H1 (cell line): Measurements from ENCODE around the gene MS4A18. TPM values are rescaled to one million over a fixed set of nuclear protein-coding genes. Genes with fewer than 3 reads are reported as not detected.

Experiments
- CTCF ChIA-PET: fragments of 300-600 bp; sonication (Branson Sonifier 250); formaldehyde crosslinking; loops from one replicate; lab custom pipeline; 2021; ENCODE audit not compliant: partially characterized antibody; lab: Charles Lee
- POLR2A ChIA-PET: fragments of 300-600 bp; sonication (Branson Sonifier 250); formaldehyde crosslinking; loops from one replicate; lab custom pipeline; 2021; ENCODE audit warnings: inconsistent platforms; ENCODE audit not compliant: partially characterized antibody; lab: Charles Lee
- DNase-seq, 2 experiments: peaks; one replicate each; pipeline versions ENCODE4 v3.0.0 to v3.0.0-alpha.2; 2010 to 2022; ENCODE audit warnings: low spot score in 2 of 2, low read depth in 1 of 2, mixed read lengths in 1 of 2
- FAIRE-seq: peaks from 2 replicates; lab custom pipeline; 2011; peaks lifted over from hg19 to GRCh38; lab: Jason Lieb, UNC
- H2AFZ ChIP-seq: 2 replicates; pipeline ENCODE4 v1.8.1; 2012; ENCODE audit warnings: low read length, inconsistent platforms
- H2AK5ac ChIP-seq: 2 replicates; pipeline ENCODE4 v1.6.1; 2013; ENCODE audit warnings: low read depth, low read length
- H2BK120ac ChIP-seq: replicated peaks from 2 replicates; pipeline ENCODE3; 2013; ENCODE audit warnings: low read depth, low read length, inconsistent platforms
- H2BK12ac ChIP-seq: 2 replicates; pipeline ENCODE4 v1.6.1; 2013; ENCODE audit warnings: low read depth, low read length
- H2BK15ac ChIP-seq: 2 replicates; pipeline ENCODE4 v1.6.1; 2013; ENCODE audit warnings: low read length
- H2BK20ac ChIP-seq: 2 replicates; pipeline ENCODE4 v1.6.1; 2013; ENCODE audit warnings: low read length
- H2BK5ac ChIP-seq: 2 replicates; pipeline ENCODE4 v1.6.1; 2013; ENCODE audit warnings: low read depth, low read length
- H3K14ac ChIP-seq: 2 replicates; pipeline ENCODE4 v1.6.1; 2013; ENCODE audit warnings: inconsistent platforms; ENCODE audit not compliant: insufficient read length
- H3K18ac ChIP-seq: 2 replicates; pipeline ENCODE4 v1.6.1; 2013; ENCODE audit warnings: low read length; ENCODE audit errors: extremely low read depth
- H3K23ac ChIP-seq: 2 replicates; pipeline ENCODE4 v1.6.1; 2013; ENCODE audit warnings: inconsistent platforms; ENCODE audit not compliant: insufficient read length
- H3K23me2 ChIP-seq: 2 replicates; pipeline ENCODE4 v1.6.1; 2013; ENCODE audit warnings: low read depth, low read length
- H3K27ac ChIP-seq: 2 replicates; pipeline ENCODE4 v1.6.1; 2011; ENCODE audit warnings: low read depth, low read length, inconsistent platforms
- H3K27me3 ChIP-seq, 4 experiments: replicated peaks in 1 of 4; 1 replicate in 1 of 4; 2 replicates in 3 of 4; pipeline versions ENCODE4 v1.6.1 to v1.8.1; 2011 to 2013; ENCODE audit warnings: low read length in 3 of 4, mild to moderate bottlenecking in 3 of 4, inconsistent platforms in 2 of 4, mixed read lengths in 2 of 4, moderate library complexity in 1 of 4; ENCODE audit not compliant: control insufficient read depth in 3 of 4, insufficient read depth in 3 of 4; ENCODE audit errors: extremely low read depth in 1 of 4
- H3K36me3 ChIP-seq, 4 experiments: 2 replicates each; pipeline versions ENCODE4 v1.6.1 to v1.8.1; 2011 to 2013; ENCODE audit warnings: mild to moderate bottlenecking in 4 of 4, low read length in 3 of 4, moderate library complexity in 2 of 4, control low read depth in 1 of 4, inconsistent platforms in 1 of 4; ENCODE audit not compliant: insufficient read depth in 4 of 4, control insufficient read depth in 2 of 4
- H3K4ac ChIP-seq: replicated peaks from 2 replicates; pipeline ENCODE3; 2013; ENCODE audit warnings: low read length, low read depth, mixed read lengths, inconsistent platforms; ENCODE audit not compliant: insufficient read length
- H3K4me1 ChIP-seq, 4 experiments: replicated peaks in 1 of 4; 1 replicate in 1 of 4; 2 replicates in 3 of 4; pipeline versions ENCODE4 v1.6.1 to v1.8.1; 2011 to 2013; ENCODE audit warnings: low read length in 3 of 4, inconsistent platforms in 2 of 4, mixed read lengths in 1 of 4; ENCODE audit not compliant: insufficient read depth in 4 of 4, control insufficient read depth in 3 of 4
- H3K4me2 ChIP-seq, 2 experiments: 2 replicates each; pipeline versions ENCODE4 v1.6.1 to v1.8.1; 2011 to 2013; ENCODE audit warnings: low read depth in 2 of 2, low read length in 2 of 2, control low read depth in 1 of 2, inconsistent platforms in 1 of 2, mild to moderate bottlenecking in 1 of 2; ENCODE audit not compliant: insufficient read depth in 1 of 2
- H3K4me3 ChIP-seq, 4 experiments: fragments of 200-600, 300-600 bp in 1 of 4; sonication (generic), shearing (Covaris generic), sonication (Bioruptor Twin) in 1 of 4; 2 replicates each; pipeline versions ENCODE4 v1.5.1 to v1.8.1; 2011 to 2016; ENCODE audit warnings: low read length in 4 of 4, low read depth in 3 of 4, control low read depth in 2 of 4, inconsistent platforms in 2 of 4, mild to moderate bottlenecking in 2 of 4, mixed read lengths in 1 of 4, moderate library complexity in 1 of 4; ENCODE audit not compliant: insufficient read depth in 2 of 4; ENCODE audit errors: extremely low read depth in 1 of 4
- H3K56ac ChIP-seq: replicated peaks from 2 replicates; pipeline ENCODE3; 2013; ENCODE audit warnings: low read depth, mild to moderate bottlenecking, mixed read lengths, low read length, inconsistent platforms; ENCODE audit not compliant: insufficient read length
- H3K79me1 ChIP-seq: 2 replicates; pipeline ENCODE4 v1.6.1; 2013; ENCODE audit warnings: low read depth, low read length, control low read depth
- H3K79me2 ChIP-seq, 2 experiments: 2 replicates each; pipeline versions ENCODE4 v1.6.1 to v1.8.1; 2012 to 2013; ENCODE audit warnings: low read length in 2 of 2, mild to moderate bottlenecking in 2 of 2, inconsistent platforms in 1 of 2; ENCODE audit not compliant: insufficient read depth in 2 of 2, control insufficient read depth in 1 of 2
- H3K9ac ChIP-seq, 4 experiments: replicated peaks in 1 of 4; 1 replicate in 1 of 4; 2 replicates in 3 of 4; pipeline versions ENCODE4 v1.6.1 to v1.8.1; 2011 to 2013; ENCODE audit warnings: low read depth in 3 of 4, low read length in 3 of 4, control low read depth in 2 of 4, mild to moderate bottlenecking in 2 of 4, moderate library complexity in 2 of 4, inconsistent platforms in 1 of 4; ENCODE audit errors: extremely low read depth in 1 of 4
- H3K9me3 ChIP-seq, 2 experiments: 2 replicates each; pipeline versions ENCODE4 v1.6.1 to v1.8.1; 2012 to 2013; ENCODE audit warnings: mild to moderate bottlenecking in 2 of 2, moderate library complexity in 2 of 2, control low read depth in 1 of 2, inconsistent platforms in 1 of 2, low read depth in 1 of 2, low read length in 1 of 2, mixed read lengths in 1 of 2; ENCODE audit not compliant: insufficient read depth in 2 of 2
- H4K20me1 ChIP-seq, 2 experiments: replicated peaks in 1 of 2; 2 replicates each; pipeline versions ENCODE3 to v1.8.1; 2011 to 2013; ENCODE audit warnings: inconsistent platforms in 2 of 2, low read length in 2 of 2, mild to moderate bottlenecking in 1 of 2; ENCODE audit not compliant: insufficient read depth in 2 of 2, control insufficient read depth in 1 of 2
- H4K5ac ChIP-seq: 2 replicates; pipeline ENCODE4 v1.6.1; 2013; ENCODE audit warnings: low read length, low read depth, mixed read lengths, inconsistent platforms; ENCODE audit not compliant: insufficient read length
- H4K8ac ChIP-seq: 2 replicates; pipeline ENCODE4 v1.8.0; 2013; ENCODE audit warnings: mild to moderate bottlenecking, moderate library complexity, low read length, inconsistent platforms; ENCODE audit not compliant: insufficient read depth; ENCODE audit errors: extremely low read depth
- H4K91ac ChIP-seq: replicated peaks from 2 replicates; pipeline ENCODE3; 2013; ENCODE audit warnings: low read length, mixed read lengths, inconsistent platforms; ENCODE audit not compliant: insufficient read length
- CBX5 ChIP-seq: fragments of 300-800, 300-1000 bp; sonication (generic); IDR thresholded peaks from 2 replicates; pipeline ENCODE4 v1.7.1; 2016; ENCODE audit warnings: antibody characterized with exemption, low read length, low read depth
- KDM1A ChIP-seq: fragments of 200-600, 300-600 bp; sonication (generic); IDR thresholded peaks from 2 replicates; pipeline ENCODE4 v1.7.1; 2016; ENCODE audit warnings: mild to moderate bottlenecking, low read length, borderline replicate concordance
- WGBS, 2 experiments: shearing (Covaris generic) in 1 of 2; methylation state at CpG; one replicate each; pipeline versions ENCODE4 v1.1.6 to v1.1.7; 2013 to 2015; ENCODE audit warnings: low lambda C conversion rate in 2 of 2, mixed read lengths in 2 of 2, inconsistent platforms in 1 of 2, low coverage in 1 of 2, missing lambda C conversion rate in 1 of 2; ENCODE audit not compliant: insufficient replicate concordance in 2 of 2, insufficient coverage in 1 of 2, insufficient read length in 1 of 2; ENCODE audit errors: extremely low coverage in 1 of 2, missing lambda C conversion rate in 1 of 2; 5-methylcytosine and 5-hydroxymethylcytosine counted together
- polyA plus RNA-seq, 7 experiments: library from polyadenylated mRNA; depleted of rRNA in 3 of 7; stranded (reverse) in 5 of 7; unstranded in 2 of 7; fragments of >200 nt in 5 of 7; fragments of 200-250 nt in 2 of 7; gene quantifications; 1 replicate in 5 of 7; 2 replicates in 1 of 7; 4 replicates in 1 of 7; pipeline versions ENCODE4 v1.2.1 to v1.2.3, GENCODE V29; 2011 to 2013; ENCODE audit warnings: missing spikeins in 2 of 7, mixed read lengths in 2 of 7
- total RNA-seq: library from RNA; stranded (reverse); fragmentation: NEBNext Ultra II Directional; extraction: Animal tissue kit (Norgen Biotek cat#: 25700); gene quantifications from 2 replicates; pipeline ENCODE4 v1.2.1, GENCODE V29; 2021

The MS4A18 gene
- total and polyA plus RNA-seq, 2 of the 8 experiments (the other 6 are each of a cell fraction or from before 2014, with no cell fraction given): not detected

- FAIRE-seq (no peak), DNase-seq (no peak)
- no peaks in the 10 kb centered on the region; a peak in 1 of 7 replicates for H3K27me3 ChIP-seq
- H3K79me1 ChIP-seq: no peaks in the 10 kb centered on the region
- no peak overlapping the region for H4K91ac ChIP-seq
- H4K20me1 ChIP-seq: no peaks in the 10 kb centered on the region
- H2AK5ac ChIP-seq: no peak overlapping the region
- H3K56ac ChIP-seq: no peak overlapping the region
- no peak overlapping the region for H3K18ac ChIP-seq
- ChIA-PET CTCF (interaction anchor here (0.7 to 1.2 kb wide), 6 partner anchors 14 to 105 kb away, joined by 3 read pairs; partner anchors contain the start of gene MS4A15), POLR2A (no interaction called here)
- H2BK120ac ChIP-seq: no peak overlapping the region
- H3K4me2 ChIP-seq: no peak overlapping the region
- no peak overlapping the region for H3K27ac ChIP-seq
- H3K4me1 ChIP-seq: no peaks in the 10 kb centered on the region; a peak in 1 of 7 replicates
- H2AFZ ChIP-seq: no peak overlapping the region
- no peak overlapping the region for H3K14ac ChIP-seq
- no peak overlapping the region for H4K8ac ChIP-seq
- H2BK15ac ChIP-seq: no peak overlapping the region
- H3K23me2 ChIP-seq: no peaks in the 10 kb centered on the region
- H2BK12ac ChIP-seq: no peak overlapping the region
- H3K79me2 ChIP-seq: no peaks in the 10 kb centered on the region
- no peak overlapping the region for H3K9ac ChIP-seq
- no peak overlapping the region for H3K4ac ChIP-seq
- no peak overlapping the region for H4K5ac ChIP-seq
- H2BK20ac ChIP-seq: no peak overlapping the region
- H3K4me3 ChIP-seq: no peak overlapping the region
- H3K23ac ChIP-seq: no peak overlapping the region
- TF ChIP-seq CBX5: no peak
- TF ChIP-seq KDM1A: peak; percentile 27; the same call in 1 of the 2 replicates
- H3K9me3 ChIP-seq: 0 out of 4 replicates have a peak, but pooled peaks cover 0 to 3% of the 10 kb centered on the region in 2 experiments
- no peaks in the 10 kb centered on the region for H3K36me3 ChIP-seq
- WGBS, 2 experiments: 88% methylated on average over 10 of the region's 12 CpGs; no CpG with 5 or more reads in 1 of the 2 experiments
- no peak overlapping the region for H2BK5ac ChIP-seq
Measured at GRCh38 chr11:60782393-60783140, 58.0 kb downstream of the MS4A18 start.
